ENCODE results near the gene TLR6.

DNA sequence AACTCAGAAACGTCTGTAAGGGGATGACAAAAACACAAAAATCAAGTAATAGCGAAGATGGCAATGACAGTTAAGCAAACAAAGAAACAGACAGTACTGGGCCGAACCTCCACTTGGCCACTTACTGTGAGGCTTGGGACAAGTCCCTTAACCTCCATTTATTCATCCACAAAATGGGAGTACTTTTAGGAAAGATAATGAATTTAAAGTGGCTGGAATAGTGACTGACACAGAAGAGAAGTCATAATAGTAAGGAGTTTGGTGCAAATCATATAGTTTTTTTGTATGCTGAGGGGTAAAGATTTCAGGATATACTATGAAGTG, 1.4 kb upstream of the TLR6 start:
- TF ChIP-seq ZNF274 (IDR thresholded peaks at IDR 0.05; ENCODE audit: low read depth, low read length) (no peak), YY1 (IDR thresholded peaks at IDR 0.05; ENCODE audit: insufficient read depth, insufficient read length) (no peak)
